H1 (cell line): ENCODE results near the gene CCDC38. TPM values are rescaled to one million over a fixed set of nuclear protein-coding genes. Genes with fewer than 3 reads are reported as not detected.

Experiments
- CTCF ChIA-PET: fragments of 300-600 bp; sonication (Branson Sonifier 250); formaldehyde crosslinking; loops from one replicate; lab custom pipeline; 2021; ENCODE audit not compliant: partially characterized antibody; lab: Charles Lee
- POLR2A ChIA-PET: fragments of 300-600 bp; sonication (Branson Sonifier 250); formaldehyde crosslinking; loops from one replicate; lab custom pipeline; 2021; ENCODE audit warnings: inconsistent platforms; ENCODE audit not compliant: partially characterized antibody; lab: Charles Lee
- DNase-seq, 2 experiments: peaks; one replicate each; pipeline versions ENCODE4 v3.0.0 to v3.0.0-alpha.2; 2010 to 2022; ENCODE audit warnings: low spot score in 2 of 2, low read depth in 1 of 2, mixed read lengths in 1 of 2
- FAIRE-seq: peaks from 2 replicates; lab custom pipeline; 2011; peaks lifted over from hg19 to GRCh38; lab: Jason Lieb, UNC
- H2AFZ ChIP-seq: 2 replicates; pipeline ENCODE4 v1.8.1; 2012; ENCODE audit warnings: low read length, inconsistent platforms
- H2AK5ac ChIP-seq: 2 replicates; pipeline ENCODE4 v1.6.1; 2013; ENCODE audit warnings: low read depth, low read length
- H2BK120ac ChIP-seq: replicated peaks from 2 replicates; pipeline ENCODE3; 2013; ENCODE audit warnings: low read depth, low read length, inconsistent platforms
- H2BK12ac ChIP-seq: 2 replicates; pipeline ENCODE4 v1.6.1; 2013; ENCODE audit warnings: low read depth, low read length
- H2BK15ac ChIP-seq: 2 replicates; pipeline ENCODE4 v1.6.1; 2013; ENCODE audit warnings: low read length
- H2BK20ac ChIP-seq: 2 replicates; pipeline ENCODE4 v1.6.1; 2013; ENCODE audit warnings: low read length
- H2BK5ac ChIP-seq: 2 replicates; pipeline ENCODE4 v1.6.1; 2013; ENCODE audit warnings: low read depth, low read length
- H3K14ac ChIP-seq: 2 replicates; pipeline ENCODE4 v1.6.1; 2013; ENCODE audit warnings: inconsistent platforms; ENCODE audit not compliant: insufficient read length
- H3K18ac ChIP-seq: 2 replicates; pipeline ENCODE4 v1.6.1; 2013; ENCODE audit warnings: low read length; ENCODE audit errors: extremely low read depth
- H3K23ac ChIP-seq: 2 replicates; pipeline ENCODE4 v1.6.1; 2013; ENCODE audit warnings: inconsistent platforms; ENCODE audit not compliant: insufficient read length
- H3K23me2 ChIP-seq: 2 replicates; pipeline ENCODE4 v1.6.1; 2013; ENCODE audit warnings: low read depth, low read length
- H3K27ac ChIP-seq: 2 replicates; pipeline ENCODE4 v1.6.1; 2011; ENCODE audit warnings: low read depth, low read length, inconsistent platforms
- H3K27me3 ChIP-seq, 4 experiments: replicated peaks in 1 of 4; 1 replicate in 1 of 4; 2 replicates in 3 of 4; pipeline versions ENCODE4 v1.6.1 to v1.8.1; 2011 to 2013; ENCODE audit warnings: low read length in 3 of 4, mild to moderate bottlenecking in 3 of 4, inconsistent platforms in 2 of 4, mixed read lengths in 2 of 4, moderate library complexity in 1 of 4; ENCODE audit not compliant: control insufficient read depth in 3 of 4, insufficient read depth in 3 of 4; ENCODE audit errors: extremely low read depth in 1 of 4
- H3K36me3 ChIP-seq, 4 experiments: 2 replicates each; pipeline versions ENCODE4 v1.6.1 to v1.8.1; 2011 to 2013; ENCODE audit warnings: mild to moderate bottlenecking in 4 of 4, low read length in 3 of 4, moderate library complexity in 2 of 4, control low read depth in 1 of 4, inconsistent platforms in 1 of 4; ENCODE audit not compliant: insufficient read depth in 4 of 4, control insufficient read depth in 2 of 4
- H3K4ac ChIP-seq: replicated peaks from 2 replicates; pipeline ENCODE3; 2013; ENCODE audit warnings: low read length, low read depth, mixed read lengths, inconsistent platforms; ENCODE audit not compliant: insufficient read length
- H3K4me1 ChIP-seq, 4 experiments: replicated peaks in 1 of 4; 1 replicate in 1 of 4; 2 replicates in 3 of 4; pipeline versions ENCODE4 v1.6.1 to v1.8.1; 2011 to 2013; ENCODE audit warnings: low read length in 3 of 4, inconsistent platforms in 2 of 4, mixed read lengths in 1 of 4; ENCODE audit not compliant: insufficient read depth in 4 of 4, control insufficient read depth in 3 of 4
- H3K4me2 ChIP-seq, 2 experiments: 2 replicates each; pipeline versions ENCODE4 v1.6.1 to v1.8.1; 2011 to 2013; ENCODE audit warnings: low read depth in 2 of 2, low read length in 2 of 2, control low read depth in 1 of 2, inconsistent platforms in 1 of 2, mild to moderate bottlenecking in 1 of 2; ENCODE audit not compliant: insufficient read depth in 1 of 2
- H3K4me3 ChIP-seq, 4 experiments: fragments of 200-600, 300-600 bp in 1 of 4; sonication (generic), shearing (Covaris generic), sonication (Bioruptor Twin) in 1 of 4; 2 replicates each; pipeline versions ENCODE4 v1.5.1 to v1.8.1; 2011 to 2016; ENCODE audit warnings: low read length in 4 of 4, low read depth in 3 of 4, control low read depth in 2 of 4, inconsistent platforms in 2 of 4, mild to moderate bottlenecking in 2 of 4, mixed read lengths in 1 of 4, moderate library complexity in 1 of 4; ENCODE audit not compliant: insufficient read depth in 2 of 4; ENCODE audit errors: extremely low read depth in 1 of 4
- H3K56ac ChIP-seq: replicated peaks from 2 replicates; pipeline ENCODE3; 2013; ENCODE audit warnings: low read depth, mild to moderate bottlenecking, mixed read lengths, low read length, inconsistent platforms; ENCODE audit not compliant: insufficient read length
- H3K79me1 ChIP-seq: 2 replicates; pipeline ENCODE4 v1.6.1; 2013; ENCODE audit warnings: low read depth, low read length, control low read depth
- H3K79me2 ChIP-seq, 2 experiments: 2 replicates each; pipeline versions ENCODE4 v1.6.1 to v1.8.1; 2012 to 2013; ENCODE audit warnings: low read length in 2 of 2, mild to moderate bottlenecking in 2 of 2, inconsistent platforms in 1 of 2; ENCODE audit not compliant: insufficient read depth in 2 of 2, control insufficient read depth in 1 of 2
- H3K9ac ChIP-seq, 4 experiments: replicated peaks in 1 of 4; 1 replicate in 1 of 4; 2 replicates in 3 of 4; pipeline versions ENCODE4 v1.6.1 to v1.8.1; 2011 to 2013; ENCODE audit warnings: low read depth in 3 of 4, low read length in 3 of 4, control low read depth in 2 of 4, mild to moderate bottlenecking in 2 of 4, moderate library complexity in 2 of 4, inconsistent platforms in 1 of 4; ENCODE audit errors: extremely low read depth in 1 of 4
- H3K9me3 ChIP-seq, 2 experiments: 2 replicates each; pipeline versions ENCODE4 v1.6.1 to v1.8.1; 2012 to 2013; ENCODE audit warnings: mild to moderate bottlenecking in 2 of 2, moderate library complexity in 2 of 2, control low read depth in 1 of 2, inconsistent platforms in 1 of 2, low read depth in 1 of 2, low read length in 1 of 2, mixed read lengths in 1 of 2; ENCODE audit not compliant: insufficient read depth in 2 of 2
- H4K20me1 ChIP-seq, 2 experiments: replicated peaks in 1 of 2; 2 replicates each; pipeline versions ENCODE3 to v1.8.1; 2011 to 2013; ENCODE audit warnings: inconsistent platforms in 2 of 2, low read length in 2 of 2, mild to moderate bottlenecking in 1 of 2; ENCODE audit not compliant: insufficient read depth in 2 of 2, control insufficient read depth in 1 of 2
- H4K5ac ChIP-seq: 2 replicates; pipeline ENCODE4 v1.6.1; 2013; ENCODE audit warnings: low read length, low read depth, mixed read lengths, inconsistent platforms; ENCODE audit not compliant: insufficient read length
- H4K8ac ChIP-seq: 2 replicates; pipeline ENCODE4 v1.8.0; 2013; ENCODE audit warnings: mild to moderate bottlenecking, moderate library complexity, low read length, inconsistent platforms; ENCODE audit not compliant: insufficient read depth; ENCODE audit errors: extremely low read depth
- H4K91ac ChIP-seq: replicated peaks from 2 replicates; pipeline ENCODE3; 2013; ENCODE audit warnings: low read length, mixed read lengths, inconsistent platforms; ENCODE audit not compliant: insufficient read length
- KDM4A ChIP-seq: IDR thresholded peaks from one replicate; pipeline ENCODE4 v1.7.1; 2012; ENCODE audit warnings: low read depth, mild to moderate bottlenecking, moderate library complexity, low read length, inconsistent platforms; ENCODE audit not compliant: severe bottlenecking
- POU5F1 ChIP-seq: IDR thresholded peaks from 2 replicates; pipeline ENCODE4 v1.6.1; 2011; ENCODE audit warnings: low read depth, mild to moderate bottlenecking, low read length, moderate library complexity
- TAF7 ChIP-seq: optimal IDR thresholded peaks from 2 replicates; pipeline ENCODE3; 2011; ENCODE audit warnings: low read depth, mild to moderate bottlenecking, inconsistent platforms, low read length, moderate library complexity, borderline replicate concordance
- WGBS, 2 experiments: shearing (Covaris generic) in 1 of 2; methylation state at CpG; one replicate each; pipeline versions ENCODE4 v1.1.6 to v1.1.7; 2013 to 2015; ENCODE audit warnings: low lambda C conversion rate in 2 of 2, mixed read lengths in 2 of 2, inconsistent platforms in 1 of 2, low coverage in 1 of 2, missing lambda C conversion rate in 1 of 2; ENCODE audit not compliant: insufficient replicate concordance in 2 of 2, insufficient coverage in 1 of 2, insufficient read length in 1 of 2; ENCODE audit errors: extremely low coverage in 1 of 2, missing lambda C conversion rate in 1 of 2; 5-methylcytosine and 5-hydroxymethylcytosine counted together
- polyA plus RNA-seq, 7 experiments: library from polyadenylated mRNA; depleted of rRNA in 3 of 7; stranded (reverse) in 5 of 7; unstranded in 2 of 7; fragments of >200 nt in 5 of 7; fragments of 200-250 nt in 2 of 7; gene quantifications; 1 replicate in 5 of 7; 2 replicates in 1 of 7; 4 replicates in 1 of 7; pipeline versions ENCODE4 v1.2.1 to v1.2.3, GENCODE V29; 2011 to 2013; ENCODE audit warnings: missing spikeins in 2 of 7, mixed read lengths in 2 of 7
- total RNA-seq: library from RNA; stranded (reverse); fragmentation: NEBNext Ultra II Directional; extraction: Animal tissue kit (Norgen Biotek cat#: 25700); gene quantifications from 2 replicates; pipeline ENCODE4 v1.2.1, GENCODE V29; 2021

CCDC38 gene
- total and polyA plus RNA-seq, 2 of the 8 experiments (the other 6 are each of a cell fraction or from before 2014, with no cell fraction given) = not detected

GRCh38 chr12:95898081-95898480 is 44.3 kb downstream of the CCDC38 start:
- H2BK120ac ChIP-seq = no peak overlapping the region
- no peak overlapping the region for H3K18ac ChIP-seq
- H2BK5ac ChIP-seq = no peak overlapping the region
- no peaks in the 10 kb centered on the region for H4K20me1 ChIP-seq
- H3K27me3 ChIP-seq = no peaks in the 10 kb centered on the region
- no peak overlapping the region for H2BK20ac ChIP-seq
- H3K36me3 ChIP-seq = no peaks in the 10 kb centered on the region
- no peak overlapping the region for H2AFZ ChIP-seq
- no peaks in the 10 kb centered on the region for H3K23me2 ChIP-seq
- H2BK15ac ChIP-seq = no peak overlapping the region
- H3K4me3 ChIP-seq = no peak overlapping the region
- H3K9me3 ChIP-seq = no peaks in the 10 kb centered on the region
- H3K9ac ChIP-seq = no peak overlapping the region
- DNase-seq = no peak
- no peak overlapping the region for H4K8ac ChIP-seq
- H3K4me1 ChIP-seq = no peaks in the 10 kb centered on the region
- no peak overlapping the region for H3K4ac ChIP-seq
- no peak overlapping the region for H3K23ac ChIP-seq
- H3K27ac ChIP-seq = no peak overlapping the region
- no peak overlapping the region for H3K56ac ChIP-seq
- H3K79me1 ChIP-seq = no peaks in the 10 kb centered on the region
- H4K91ac ChIP-seq = no peak overlapping the region
- no peak overlapping the region for H4K5ac ChIP-seq
- H3K14ac ChIP-seq = no peak overlapping the region
- H2BK12ac ChIP-seq = no peak overlapping the region
- no peaks in the 10 kb centered on the region for H3K79me2 ChIP-seq
- no peak overlapping the region for H2AK5ac ChIP-seq
- WGBS, 2 experiments = 87% methylated on average over 4 of the region's 4 CpGs; no CpG with 5 or more reads in 1 of the 2 experiments
- no peak for FAIRE-seq
- CTCF ChIA-PET = interaction anchor here (1.6 kb wide), 1 partner anchor 20 kb away, joined by 4 read pairs; no protein-coding TSS in a partner anchor
- POLR2A ChIA-PET = no interaction called here
- no peak overlapping the region for H3K4me2 ChIP-seq
- TF ChIP-seq TAF7 = no peak
- no peak for TF ChIP-seq POU5F1
- TF ChIP-seq KDM4A = no peak
